ENCODE results near the gene SYS1. TPM values are rescaled to one million over a fixed set of nuclear protein-coding genes. Genes with fewer than 3 reads are reported as not detected.

The SYS1 gene
- total RNA-seq, 4 donors from 2014 or later = 30.9 to 49.5 (median 38.7) TPM

- Histone ChIP-seq H3K27ac (peak overlapping the region; percentile 22), H3K9me3 (no peaks in the 10 kb centered on the region), H3K27me3 (no peaks in the 10 kb centered on the region), H3K4me3 (no peak overlapping the region), H3K4me1 (peaks cover 56% of the 10 kb centered on the region), H3K36me3 (no peaks in the 10 kb centered on the region)
- 37% methylated on average over 7 of the region's 9 CpGs for WGBS
- no peak for TF ChIP-seq EP300 (IDR thresholded peaks at IDR 0.05)
- TF ChIP-seq POLR2AphosphoS5 (IDR thresholded peaks at IDR 0.05) = no peak
- TF ChIP-seq POLR2A (IDR thresholded peaks at IDR 0.05) = no peak
- TF ChIP-seq CTCF (IDR thresholded peaks at IDR 0.05) = no peak
- peak in 1 of 2 donors; percentile 37 for DNase-seq (ENCODE audit: low spot score in 2 of 2)
Observed at GRCh38 chr20:45359406-45360148, 3.4 kb upstream of the SYS1 start.

- Histone ChIP-seq H3K4me1 (peaks cover 52% of the 10 kb centered on the region), H3K27ac (no peak overlapping the region), H3K4me3 (peak overlapping the region; percentile 82), H3K27me3 (no peaks in the 10 kb centered on the region), H3K9me3 (no peaks in the 10 kb centered on the region), H3K36me3 (peaks cover 13% of the 10 kb centered on the region)
- 80% methylated on average over 6 of the region's 6 CpGs for WGBS
- no peak for TF ChIP-seq EP300 (IDR thresholded peaks at IDR 0.05)
- TF ChIP-seq CTCF (IDR thresholded peaks at IDR 0.05) = no peak
- no peak for TF ChIP-seq POLR2A (IDR thresholded peaks at IDR 0.05)
- TF ChIP-seq POLR2AphosphoS5 (IDR thresholded peaks at IDR 0.05) = no peak
- no peak for DNase-seq (ENCODE audit: low spot score in 2 of 2)
Observed at GRCh38 chr20:45361793-45362192, 1.2 kb upstream of the SYS1 start.

GRCh38 chr20:45363611-45364492 lies 896 bp downstream of the SYS1 start:
- H3K27ac ChIP-seq = peak overlapping the region; percentile 95
- H3K27me3 ChIP-seq = no peaks in the 10 kb centered on the region
- H3K4me3 ChIP-seq = peak overlapping the region; percentile 82
- peaks cover 39% of the 10 kb centered on the region for H3K4me1 ChIP-seq
- H3K36me3 ChIP-seq = peaks cover 32% of the 10 kb centered on the region
- H3K9me3 ChIP-seq = no peaks in the 10 kb centered on the region
- DNase-seq (ENCODE audit: low spot score in 2 of 2) = no peak
- 20% methylated on average over 17 of the region's 23 CpGs for WGBS
- TF ChIP-seq EP300 (IDR thresholded peaks at IDR 0.05) = no peak
- no peak for TF ChIP-seq CTCF (IDR thresholded peaks at IDR 0.05)
- no peak for TF ChIP-seq POLR2AphosphoS5 (IDR thresholded peaks at IDR 0.05)
- TF ChIP-seq POLR2A (IDR thresholded peaks at IDR 0.05) = no peak

GRCh38 chr20:45365444-45365970 lies 2.6 kb downstream of the SYS1 start:
- H3K27ac ChIP-seq = no peak overlapping the region
- H3K9me3 ChIP-seq = no peaks in the 10 kb centered on the region
- TF ChIP-seq CTCF (IDR thresholded peaks at IDR 0.05) (no peak), EP300 (IDR thresholded peaks at IDR 0.05) (no peak), POLR2AphosphoS5 (IDR thresholded peaks at IDR 0.05) (no peak), POLR2A (IDR thresholded peaks at IDR 0.05) (no peak)
- no peak for DNase-seq (ENCODE audit: low spot score in 2 of 2)
- H3K27me3 ChIP-seq = no peaks in the 10 kb centered on the region
- H3K4me3 ChIP-seq = no peak overlapping the region
- peaks cover 25% of the 10 kb centered on the region for H3K4me1 ChIP-seq
- peaks cover 32% of the 10 kb centered on the region for H3K36me3 ChIP-seq
- 83% methylated on average over 5 of the region's 5 CpGs for WGBS

- Histone ChIP-seq H3K27ac (no peak overlapping the region), H3K4me3 (no peak overlapping the region), H3K4me1 (peaks cover 22% of the 10 kb centered on the region), H3K36me3 (peaks cover 32% of the 10 kb centered on the region), H3K27me3 (no peaks in the 10 kb centered on the region), H3K9me3 (no peaks in the 10 kb centered on the region)
- TF ChIP-seq POLR2A (IDR thresholded peaks at IDR 0.05) (no peak), CTCF (IDR thresholded peaks at IDR 0.05) (no peak), POLR2AphosphoS5 (IDR thresholded peaks at IDR 0.05) (no peak), EP300 (IDR thresholded peaks at IDR 0.05) (no peak)
- no peak for DNase-seq (ENCODE audit: low spot score in 2 of 2)
- WGBS = 89% methylated on average over 1 of the region's 1 CpG
Observed at GRCh38 chr20:45366192-45366591, 3.2 kb downstream of the SYS1 start.
